Activated naive CD8-positive, alpha-beta T cell treated with anti-CD3 and anti-CD28 coated beads, Interleukin-2, amount 50 U/mL, for 16 hours (primary cell): ENCODE data around the gene ITGB4.

ENCODE experiments used
- DNase-seq: peaks from one replicate; pipeline ENCODE4 v3.0.0-alpha.2; 2020; ENCODE audit warnings: low read depth, low spot score

Gene ITGB4

DNA sequence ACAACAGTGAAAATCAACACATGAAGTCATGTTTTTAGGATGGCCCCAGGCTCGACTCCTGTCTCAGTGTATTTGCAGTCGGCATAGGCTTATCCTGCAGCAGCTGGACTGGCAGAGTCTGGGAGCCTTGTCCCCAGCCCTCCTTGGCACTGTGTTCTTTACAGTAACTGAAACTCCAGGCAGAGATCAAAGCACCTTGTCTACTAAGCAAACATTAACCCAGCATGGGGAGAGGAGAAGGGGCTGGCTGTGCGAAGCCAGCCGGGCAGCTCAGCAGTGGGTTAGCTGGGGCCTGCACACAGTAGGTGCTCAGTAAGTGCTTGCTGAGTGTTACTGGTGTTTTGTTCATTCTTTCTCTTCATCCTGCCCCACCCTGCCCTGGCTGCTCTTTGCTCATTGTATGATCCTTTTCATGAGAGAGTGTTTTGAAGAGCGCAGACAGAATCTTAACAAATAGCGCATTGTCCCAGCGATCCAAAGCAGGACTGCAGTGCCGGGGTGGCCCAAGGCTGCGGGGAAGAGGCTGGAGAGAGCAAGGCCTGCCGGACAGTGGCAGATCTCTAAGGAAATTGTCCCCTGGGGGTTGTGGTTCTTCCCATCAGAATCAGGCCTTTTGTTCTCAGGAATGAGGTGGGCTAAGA lies 23.5 kb upstream of the ITGB4 start:
- no peak for DNase-seq

GRCh38 chr17:75698659-75699058 lies 22.6 kb upstream of the ITGB4 start:
- no peak for DNase-seq

- DNase-seq, result no peak
These were observed 20.0 kb upstream of the ITGB4 start for GRCh38 chr17:75701288-75701687.

- DNase-seq, result no peak
These were observed 18.1 kb upstream of the ITGB4 start for GRCh38 chr17:75703191-75703590.

- no peak for DNase-seq
These were observed 17.7 kb upstream of the ITGB4 start for GRCh38 chr17:75703591-75703990.

GRCh38 chr17:75704963-75705875 lies 16.0 kb upstream of the ITGB4 start:
- DNase-seq, result no peak

DNA sequence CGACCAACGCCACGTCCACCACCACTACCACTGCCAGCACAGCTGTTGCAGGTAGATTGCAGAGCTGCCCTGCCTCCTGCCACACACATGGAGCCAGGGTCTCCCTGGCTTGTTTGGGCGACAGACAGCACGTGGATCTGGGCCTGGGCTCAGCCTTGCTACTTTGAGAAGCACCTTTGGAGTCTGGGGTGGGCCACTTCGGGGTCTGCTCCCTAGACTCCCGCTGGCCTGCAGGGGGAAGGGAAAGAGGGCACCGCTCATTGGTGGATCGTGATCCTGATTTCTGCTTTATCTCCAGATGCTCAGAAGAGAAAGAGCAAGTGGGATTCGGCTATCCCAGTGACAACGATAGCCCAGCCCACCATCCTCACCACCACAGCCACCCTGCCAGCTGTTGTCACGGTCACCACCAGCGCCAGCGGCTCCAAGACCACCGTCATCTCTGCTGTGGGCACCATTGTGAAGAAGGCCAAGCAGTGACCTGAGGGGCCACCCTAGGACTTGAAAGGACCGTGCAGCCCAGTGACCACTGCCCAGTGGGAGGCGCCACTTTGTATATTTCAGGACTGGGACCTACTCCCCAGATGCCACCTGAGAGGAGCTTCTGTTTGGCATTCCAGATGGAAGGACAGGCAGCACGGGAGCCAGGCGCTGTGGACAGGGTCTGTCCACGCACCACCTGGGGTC lies 15.1 kb upstream of the ITGB4 start:
- no peak for DNase-seq

GRCh38 chr17:75707079-75707571 lies 14.1 kb upstream of the ITGB4 start:
- no peak for DNase-seq

- DNase-seq, result no peak
These were observed 8.8 kb upstream of the ITGB4 start for GRCh38 chr17:75712446-75712845.

DNA sequence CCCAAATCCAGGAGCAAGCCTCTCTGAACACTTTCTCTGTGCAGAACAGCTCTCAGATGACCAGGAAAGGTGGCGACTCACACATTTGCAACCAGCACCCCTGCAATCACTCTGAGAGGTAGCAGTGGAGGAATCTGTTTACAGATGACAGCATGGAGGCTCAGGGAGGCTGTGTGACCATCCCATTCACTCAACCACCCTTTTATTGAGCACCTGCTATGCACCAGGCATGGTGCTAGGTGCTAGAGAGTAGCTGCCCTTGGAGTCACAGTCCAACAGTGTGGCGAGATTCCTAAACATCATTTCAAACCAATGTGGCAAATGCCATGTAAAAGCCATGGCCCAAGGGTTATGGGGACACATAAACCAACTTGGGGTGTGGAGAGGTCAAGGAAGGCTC lies 1.5 kb upstream of the ITGB4 start:
- no peak for DNase-seq

GRCh38 chr17:75721463-75722011 lies 278 bp downstream of the ITGB4 start:
- no peak for DNase-seq

DNA sequence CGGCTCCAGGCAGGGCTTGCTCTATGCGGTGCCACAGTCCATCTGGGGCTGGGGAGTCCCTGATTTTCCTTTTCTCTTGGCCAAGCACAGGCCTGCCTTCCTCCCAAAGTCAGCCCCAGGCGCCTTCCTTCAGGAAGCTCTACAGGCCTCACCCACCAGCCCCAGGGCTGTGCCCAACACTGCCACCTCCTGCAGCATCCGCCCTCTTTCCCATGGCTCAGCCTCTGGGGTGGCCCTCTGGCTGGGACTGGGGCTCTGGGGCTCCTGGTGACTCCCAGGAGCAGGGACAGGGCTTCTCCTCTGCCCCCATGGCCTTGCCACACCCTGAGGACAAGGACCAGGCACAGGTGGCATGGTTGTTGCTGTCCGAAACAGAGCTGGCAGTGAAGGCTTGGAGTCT lies 817 bp downstream of the ITGB4 start:
- no peak for DNase-seq

DNA sequence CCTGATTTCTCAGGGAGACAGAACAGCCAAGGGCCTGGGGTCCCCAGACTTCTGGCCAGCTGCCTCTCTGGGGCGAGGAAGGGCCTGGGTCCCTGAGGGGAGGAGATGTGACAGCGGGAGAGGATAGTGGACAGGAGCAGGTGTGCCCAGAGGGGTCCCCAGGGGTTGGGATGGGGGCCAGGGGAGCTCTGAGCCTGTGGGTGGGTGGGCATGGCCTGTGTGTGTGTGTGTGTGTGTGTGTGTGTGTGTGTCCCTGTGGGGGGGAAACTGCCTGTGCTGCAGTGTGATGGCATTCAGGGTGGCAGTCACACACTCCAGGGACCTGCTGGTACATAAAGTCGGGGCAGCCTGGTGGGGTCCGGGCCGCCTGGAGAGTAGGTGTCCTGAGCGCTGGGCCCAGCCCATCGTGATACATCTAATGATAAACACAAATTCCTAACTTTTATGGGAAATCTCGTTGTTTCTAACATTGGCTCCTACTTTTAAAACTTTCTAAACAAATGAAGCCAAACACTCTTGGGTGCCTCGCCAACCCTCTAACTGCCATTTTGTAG lies 1.4 kb downstream of the ITGB4 start:
- DNase-seq, result no peak

GRCh38 chr17:75723171-75723930 lies 2.1 kb downstream of the ITGB4 start:
- no peak for DNase-seq

DNA sequence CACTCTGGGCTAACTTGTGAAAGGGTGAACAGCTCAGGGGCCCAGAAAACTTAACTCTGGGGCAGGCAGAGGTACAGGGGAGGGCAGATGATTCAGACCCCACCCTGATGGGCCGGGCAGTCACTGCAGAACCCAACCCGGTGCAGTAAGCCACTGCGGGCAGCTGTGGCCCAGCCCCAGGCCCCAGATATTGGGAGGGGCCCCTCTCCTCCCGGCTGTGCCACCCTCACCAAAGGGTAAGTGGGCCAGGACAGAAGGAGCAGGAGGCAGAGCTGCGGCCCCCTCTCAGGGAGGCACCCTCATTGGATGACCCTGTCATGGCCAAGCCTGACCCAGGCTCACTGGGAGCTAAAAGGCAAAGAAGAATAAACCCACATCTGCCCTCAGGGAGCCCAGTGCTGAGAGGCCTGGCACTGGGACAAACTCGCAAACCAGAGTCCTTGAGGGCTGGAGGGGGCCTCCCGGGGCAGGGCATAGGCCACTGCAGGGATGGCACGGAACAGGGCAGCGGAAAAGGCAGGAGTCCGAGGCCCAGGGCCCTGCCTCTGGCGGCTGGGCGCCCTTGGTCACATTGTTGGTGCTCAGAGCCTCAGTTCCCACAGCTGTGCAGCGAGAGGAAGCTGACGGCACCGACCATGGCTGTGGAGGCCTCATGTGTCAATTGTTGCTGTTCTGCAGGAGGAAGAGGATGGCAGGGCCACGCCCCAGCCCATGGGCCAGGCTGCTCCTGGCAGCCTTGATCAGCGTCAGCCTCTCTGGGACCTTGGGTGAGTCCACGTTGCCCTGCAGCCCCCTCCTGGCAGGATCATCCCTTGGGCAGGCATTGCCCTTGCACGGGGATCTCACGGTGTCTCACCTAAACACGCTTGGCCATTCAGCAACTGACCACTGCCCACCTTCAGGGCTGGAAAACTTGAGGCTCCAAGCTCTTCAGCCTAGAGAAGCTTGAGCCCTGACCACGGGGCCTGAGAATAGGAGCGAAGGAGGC lies 3.1 kb downstream of the ITGB4 start:
- DNase-seq, result no peak

DNA sequence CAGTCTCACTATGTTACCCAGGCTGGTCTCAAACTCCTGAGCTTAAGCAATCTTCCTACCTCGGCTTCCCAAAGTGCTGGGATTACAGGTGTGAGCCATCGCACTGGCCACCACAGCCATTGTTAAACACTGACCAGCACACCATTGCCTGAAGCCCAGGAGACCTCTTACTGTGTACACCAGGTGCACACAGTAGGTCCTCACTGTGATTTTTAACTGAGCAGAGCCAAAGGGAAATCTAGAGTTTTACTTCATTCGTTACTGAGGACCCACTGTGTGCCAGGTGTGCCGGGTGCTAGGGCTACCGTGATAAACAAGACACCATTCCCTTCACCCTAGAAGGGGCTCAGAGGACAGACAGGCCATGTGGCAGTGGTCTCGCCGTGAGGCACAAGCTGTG lies 4.2 kb downstream of the ITGB4 start:
- no peak for DNase-seq

- DNase-seq, result no peak
These were observed 6.1 kb downstream of the ITGB4 start for GRCh38 chr17:75727391-75727790.

GRCh38 chr17:75729351-75729750 lies 8.1 kb downstream of the ITGB4 start:
- no peak for DNase-seq

DNA sequence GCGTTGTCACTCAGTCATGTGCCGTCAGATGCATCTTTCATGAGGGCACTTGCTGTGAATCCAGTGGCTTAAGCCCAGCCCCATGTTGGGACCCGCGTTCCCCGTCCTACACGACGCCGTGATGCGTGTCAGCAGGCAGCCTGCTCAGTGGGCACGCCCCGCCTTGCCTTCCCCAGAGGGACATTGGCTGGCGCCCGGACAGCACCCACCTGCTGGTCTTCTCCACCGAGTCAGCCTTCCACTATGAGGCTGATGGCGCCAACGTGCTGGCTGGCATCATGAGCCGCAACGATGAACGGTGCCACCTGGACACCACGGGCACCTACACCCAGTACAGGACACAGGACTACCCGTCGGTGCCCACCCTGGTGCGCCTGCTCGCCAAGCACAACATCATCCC lies 8.8 kb downstream of the ITGB4 start:
- no peak for DNase-seq
